Measurements from ENCODE around the gene SECISBP2.

- TF ChIP-seq CTCF (IDR thresholded peaks at IDR 0.05) (no peak), PBX3 (IDR thresholded peaks at IDR 0.05) (no peak), EZH2phosphoT487 (IDR thresholded peaks at IDR 0.05; ENCODE audit: borderline replicate concordance, low read depth) (no peak), NFIC (IDR thresholded peaks at IDR 0.05; ENCODE audit: borderline replicate concordance) (no peak), YY1 (IDR thresholded peaks at IDR 0.05; ENCODE audit: low read depth) (no peak)
Observed at GRCh38 chr9:89368550-89368949, 50.2 kb downstream of the SECISBP2 start.
